Stimulated activated CD4-positive, alpha-beta T cell treated with anti-CD3 and anti-CD28 coated beads, TNF-alpha, amount 100 ng/mL, for 24 hours (primary cell): ENCODE results near the gene RXRA.

Experiments used
- DNase-seq, 3 experiments: peaks; one replicate each; pipeline ENCODE4 v3.0.0-alpha.2; 2020; ENCODE audit warnings: low read depth in 3 of 3

Gene RXRA

DNA sequence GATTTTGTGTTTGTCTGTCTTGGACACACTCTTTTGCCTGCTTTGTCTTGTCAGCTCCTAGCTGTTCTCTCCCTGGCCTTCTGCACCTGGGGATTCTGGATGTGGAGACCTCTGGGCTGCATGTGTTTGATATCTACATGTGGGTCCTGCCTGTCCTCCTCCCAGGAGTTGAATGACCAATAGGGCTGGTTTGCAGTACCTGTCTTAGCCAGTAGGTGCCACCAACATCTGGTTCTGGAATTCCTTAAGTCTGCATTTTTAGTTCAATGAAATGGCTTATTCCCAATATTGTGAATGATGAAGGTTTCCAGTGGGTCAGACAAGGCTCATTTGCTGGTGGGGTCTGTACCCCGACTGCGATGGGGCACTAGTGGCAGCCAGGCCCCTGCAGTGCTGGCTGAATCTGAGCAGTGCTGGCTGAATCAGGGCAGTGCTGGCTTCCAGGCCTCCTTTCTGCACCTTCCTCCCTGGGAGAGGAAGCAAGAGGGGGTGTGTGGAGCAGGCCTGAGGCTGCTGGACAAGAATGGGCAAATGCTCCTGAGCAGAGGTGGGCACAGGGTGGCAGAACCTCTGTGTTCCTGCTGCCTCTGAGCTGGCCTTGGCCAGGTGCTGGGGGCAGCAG, 73.3 kb downstream of the RXRA start:
- DNase-seq: no peak

DNA sequence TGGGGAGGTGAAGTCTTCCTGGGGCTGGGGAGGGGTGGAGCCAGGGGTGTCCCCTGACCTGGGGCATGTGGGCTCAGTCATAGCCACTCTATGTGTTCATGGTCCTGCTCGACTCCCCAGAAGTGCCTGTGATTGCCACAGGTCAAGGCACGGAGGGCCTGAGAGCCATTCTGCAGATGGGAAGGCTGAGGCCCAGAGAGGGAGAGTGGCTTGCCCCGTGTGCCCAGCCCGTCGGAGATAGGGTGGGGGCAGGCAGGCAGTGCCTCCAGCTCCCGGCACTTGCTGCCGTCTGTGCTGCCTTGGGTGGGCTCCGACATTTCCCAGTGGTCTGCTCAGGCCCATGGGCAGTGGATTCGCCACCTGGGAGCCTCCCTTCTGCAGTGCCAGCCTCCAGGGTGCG, 74.0 kb downstream of the RXRA start:
- DNase-seq: no peak

DNA sequence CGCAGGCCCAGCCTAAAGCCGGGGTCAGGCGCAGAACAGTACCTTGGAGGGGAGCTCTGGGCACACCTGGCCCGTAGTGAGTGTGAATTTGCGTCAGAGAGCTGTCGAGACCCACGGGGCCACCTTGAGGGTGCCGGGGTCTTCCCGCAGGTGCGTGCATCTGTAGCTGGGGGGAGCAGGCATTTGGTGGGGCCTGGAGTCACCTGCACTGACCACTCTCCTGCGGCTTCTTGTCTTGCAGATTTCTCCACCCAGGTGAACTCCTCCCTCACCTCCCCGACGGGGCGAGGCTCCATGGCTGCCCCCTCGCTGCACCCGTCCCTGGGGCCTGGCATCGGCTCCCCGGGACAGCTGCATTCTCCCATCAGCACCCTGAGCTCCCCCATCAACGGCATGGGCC, 75.1 kb downstream of the RXRA start:
- no peak for DNase-seq

DNA sequence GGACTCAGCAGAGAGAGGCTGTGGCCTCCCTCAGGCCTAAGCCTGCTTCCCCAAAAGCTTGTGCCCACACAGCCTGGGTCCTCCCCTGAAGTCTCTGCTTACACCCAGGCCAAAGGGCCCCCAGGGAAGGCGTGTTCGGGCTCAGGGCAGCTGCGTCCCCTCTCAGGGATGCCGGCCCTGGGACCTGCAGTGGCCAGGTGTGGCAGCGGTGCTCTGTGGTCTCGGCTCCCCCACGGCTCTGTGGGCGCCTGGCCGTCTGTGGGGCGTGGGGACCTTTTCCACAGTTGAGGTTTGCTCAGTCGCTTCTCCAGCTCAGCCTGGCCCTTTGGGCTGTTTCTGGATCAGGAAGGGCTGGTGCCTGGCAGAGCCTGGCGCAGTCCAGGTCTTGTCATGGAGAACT, 75.9 kb downstream of the RXRA start:
- DNase-seq: no peak

DNA sequence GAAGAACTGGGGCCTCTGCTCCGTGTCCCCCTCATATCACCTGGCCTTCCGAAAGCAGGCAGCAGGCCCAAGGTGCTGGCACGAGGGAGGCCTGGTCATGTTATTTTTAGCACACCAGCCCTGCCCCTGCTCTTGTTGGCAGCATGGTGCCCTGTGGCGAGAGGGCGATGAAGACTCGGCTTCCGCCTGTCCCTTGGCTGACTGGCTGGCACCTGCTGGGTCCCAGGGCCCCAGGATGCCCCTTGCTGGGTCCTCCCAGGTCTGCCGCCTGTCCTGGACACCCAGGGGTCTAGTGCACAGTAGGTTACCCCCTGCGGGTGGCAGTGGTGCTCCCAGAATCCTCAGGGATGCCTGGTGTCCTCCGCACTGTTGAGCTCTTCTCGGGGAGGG, 77.0 kb downstream of the RXRA start:
- no peak for DNase-seq

DNA sequence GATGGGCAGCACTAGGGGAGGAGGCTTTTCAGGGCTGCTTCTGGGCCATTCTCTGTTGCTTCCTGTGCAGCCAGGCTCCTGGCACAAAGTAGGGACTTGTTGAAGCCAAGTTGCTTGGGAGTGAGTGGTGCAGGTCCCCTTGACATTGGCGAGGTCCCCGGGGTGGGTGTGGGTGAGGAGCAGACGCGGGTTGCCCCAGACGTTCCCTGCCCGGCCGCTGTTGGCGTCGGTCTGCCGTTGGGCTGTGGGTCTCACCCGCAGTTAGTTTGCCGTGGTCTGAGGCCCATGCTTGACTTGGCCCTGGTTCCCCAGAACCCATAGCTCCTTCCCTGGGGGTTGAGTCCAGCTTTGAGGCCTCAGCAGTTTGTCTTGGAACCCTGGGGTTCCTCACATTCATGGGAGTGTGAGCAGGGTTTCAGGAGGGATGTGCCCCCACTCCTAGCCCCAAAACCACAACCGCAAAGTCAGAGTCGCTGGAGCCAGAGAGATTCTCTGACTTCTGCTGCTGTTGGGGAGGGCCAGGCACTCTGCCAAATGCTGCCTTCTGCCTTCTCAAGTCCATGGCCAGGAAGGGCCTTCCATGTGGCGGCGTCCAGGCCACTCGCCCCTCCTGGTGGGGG, 77.5 kb downstream of the RXRA start:
- peak in 1 of 3 experiments; percentile 33 for DNase-seq

DNA sequence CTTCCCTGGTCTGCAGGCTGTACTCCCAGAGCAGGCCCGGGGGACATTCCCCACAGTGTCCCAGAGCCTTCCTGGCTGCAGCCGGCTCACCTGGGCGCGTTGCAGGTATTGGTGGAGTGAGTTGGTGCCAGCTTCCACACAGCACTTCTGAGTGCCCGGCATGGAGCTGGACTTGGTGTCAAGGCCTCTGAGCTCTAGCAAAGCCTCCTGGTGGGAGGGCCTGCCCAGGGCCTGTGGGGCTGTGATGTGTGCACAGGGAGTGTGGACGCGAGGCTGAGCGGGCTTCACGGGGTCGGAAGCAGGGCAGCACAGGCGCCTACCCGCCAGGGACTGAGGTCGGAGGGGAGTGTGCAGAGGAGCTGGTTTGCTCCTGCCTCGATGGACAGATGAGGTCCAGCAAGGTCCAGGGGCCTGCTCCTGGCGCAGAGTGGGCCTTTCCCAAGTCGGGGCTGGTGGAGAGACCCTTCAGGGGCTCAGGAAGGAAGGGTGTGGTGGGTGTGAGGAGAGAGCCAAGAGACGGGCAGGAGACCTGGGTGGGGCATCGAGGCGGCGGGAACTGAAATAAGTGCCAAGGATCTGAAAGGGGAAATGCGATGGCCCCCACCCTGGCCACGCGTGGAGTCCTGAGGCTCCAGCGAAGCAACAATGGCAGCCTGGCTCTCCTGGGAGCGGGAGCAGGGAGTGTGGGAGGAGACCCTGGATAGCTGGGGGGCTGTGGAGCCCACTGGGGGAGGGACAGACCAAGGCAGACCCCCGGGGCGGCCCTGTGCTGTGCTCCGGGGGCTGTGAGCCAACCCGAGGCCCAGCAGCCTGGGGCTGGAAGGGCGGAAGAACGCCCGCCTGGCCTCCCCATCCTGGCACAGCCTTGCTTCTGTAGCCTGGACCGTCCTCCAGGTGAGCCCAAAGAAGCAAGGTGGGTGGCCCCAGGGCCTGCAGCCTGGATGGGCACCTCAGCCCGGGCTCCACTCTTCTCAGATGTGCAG, 78.4 kb downstream of the RXRA start:
- DNase-seq: no peak

DNA sequence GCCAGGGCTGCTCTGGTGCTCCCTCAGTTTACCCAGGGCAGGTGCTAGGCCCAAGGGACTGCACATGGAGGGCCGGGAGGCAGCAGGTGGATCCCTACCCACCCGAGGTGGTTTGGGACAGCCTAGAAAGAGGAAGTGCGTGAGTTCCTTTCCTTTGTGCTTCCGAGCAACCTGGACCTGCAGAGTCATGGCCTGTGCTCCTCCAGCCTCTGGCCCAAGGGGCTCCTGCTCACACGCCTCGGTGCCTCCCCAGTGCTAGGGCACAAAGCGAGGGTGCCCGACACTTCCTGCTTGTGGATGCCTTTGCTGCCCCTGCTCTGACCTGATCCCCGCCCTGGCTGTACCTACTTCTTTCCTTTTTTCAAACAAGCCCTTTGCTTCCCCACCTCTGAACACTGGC, 79.3 kb downstream of the RXRA start:
- no peak for DNase-seq

DNA sequence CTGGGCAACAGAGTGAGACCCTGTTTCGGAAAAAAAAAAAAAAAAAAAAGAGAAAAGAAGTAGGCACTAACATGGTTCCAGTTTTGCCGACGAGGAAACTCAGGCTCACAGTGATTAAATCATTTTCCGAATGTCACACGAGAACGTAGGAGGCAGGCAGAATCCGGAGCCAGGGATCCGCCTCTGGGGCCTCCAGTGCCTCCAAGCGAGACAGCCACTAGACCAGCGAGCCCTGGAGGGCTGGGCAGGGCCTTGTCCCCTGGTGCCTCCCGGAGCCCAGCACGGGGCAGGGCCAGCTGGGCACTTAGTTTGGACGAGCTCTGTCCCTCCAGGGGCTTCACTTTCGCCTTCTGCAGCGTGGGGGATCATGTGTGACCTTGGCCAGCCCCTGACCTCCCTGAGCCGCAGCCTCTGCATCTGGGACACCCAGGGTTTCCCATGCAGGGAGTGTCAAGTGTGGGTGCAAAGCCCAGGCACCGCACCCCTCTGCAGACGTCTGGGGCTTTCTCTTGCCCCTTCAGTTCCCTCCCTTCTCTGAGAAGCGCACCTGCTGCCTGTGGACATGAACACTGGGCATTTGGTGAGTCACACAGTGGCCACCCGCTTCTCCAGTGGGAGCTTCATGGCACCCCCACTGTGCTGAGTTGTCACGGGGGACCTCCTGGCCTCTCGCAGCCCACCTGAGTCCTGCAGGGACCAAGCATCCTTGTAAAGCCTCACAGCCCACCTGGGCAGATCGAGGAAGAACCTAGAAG, 80.3 kb downstream of the RXRA start:
- DNase-seq: no peak

DNA sequence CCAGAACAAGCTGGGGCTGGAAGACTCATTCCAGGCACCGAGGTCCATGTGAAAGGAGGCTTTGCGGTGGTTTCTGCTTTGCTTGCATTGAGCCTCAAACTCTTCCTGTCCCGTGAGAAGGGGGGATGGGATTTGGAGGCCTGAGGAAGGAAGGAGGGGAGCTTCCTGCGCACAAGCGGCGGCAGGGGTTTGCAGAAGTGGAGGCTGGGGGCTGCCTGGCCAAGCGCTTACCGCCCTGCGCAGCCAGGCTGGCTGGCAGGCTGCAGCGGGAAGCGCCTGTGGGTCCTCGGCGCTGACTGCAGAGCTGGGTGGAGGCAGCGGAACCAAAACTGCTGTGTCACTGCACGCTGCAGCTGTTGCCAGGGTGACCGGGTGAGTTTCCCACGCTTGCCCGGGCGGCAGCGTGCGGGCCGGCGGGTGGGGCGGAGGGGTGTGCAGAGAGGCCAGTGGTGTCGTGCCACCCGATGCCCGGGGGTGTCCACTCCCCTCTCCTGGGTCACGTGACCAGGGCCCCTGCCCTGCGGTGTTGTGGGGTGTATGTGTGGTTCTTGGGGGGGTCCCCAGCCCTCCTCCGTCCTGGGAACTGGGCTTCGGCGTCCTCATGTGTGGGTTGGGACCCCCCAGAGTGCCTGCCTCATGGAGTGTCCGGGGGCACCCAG, 81.0 kb downstream of the RXRA start:
- peak; percentile 54 to 80 (median 61) for DNase-seq

DNA sequence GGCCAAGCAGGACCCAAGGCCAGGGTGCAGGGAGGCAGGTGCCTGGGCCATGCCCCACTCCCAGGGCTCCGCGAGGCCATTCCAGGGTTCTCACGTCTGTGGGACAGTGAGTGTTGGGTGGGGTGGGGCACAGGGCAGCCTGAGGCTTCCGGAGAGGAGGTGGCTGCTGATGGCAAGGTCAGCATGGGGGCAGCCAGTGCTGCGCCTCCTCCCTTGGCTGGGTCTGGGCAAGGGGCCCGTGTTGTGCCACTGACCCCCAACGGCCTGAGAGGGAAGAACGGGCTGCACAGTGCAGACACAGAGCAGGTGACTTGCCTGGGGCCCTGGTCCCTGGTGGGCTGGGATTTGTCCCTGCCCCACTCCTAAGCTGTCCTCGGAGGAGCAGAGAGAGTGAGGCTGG, 82.1 kb downstream of the RXRA start:
- DNase-seq: no peak

DNA sequence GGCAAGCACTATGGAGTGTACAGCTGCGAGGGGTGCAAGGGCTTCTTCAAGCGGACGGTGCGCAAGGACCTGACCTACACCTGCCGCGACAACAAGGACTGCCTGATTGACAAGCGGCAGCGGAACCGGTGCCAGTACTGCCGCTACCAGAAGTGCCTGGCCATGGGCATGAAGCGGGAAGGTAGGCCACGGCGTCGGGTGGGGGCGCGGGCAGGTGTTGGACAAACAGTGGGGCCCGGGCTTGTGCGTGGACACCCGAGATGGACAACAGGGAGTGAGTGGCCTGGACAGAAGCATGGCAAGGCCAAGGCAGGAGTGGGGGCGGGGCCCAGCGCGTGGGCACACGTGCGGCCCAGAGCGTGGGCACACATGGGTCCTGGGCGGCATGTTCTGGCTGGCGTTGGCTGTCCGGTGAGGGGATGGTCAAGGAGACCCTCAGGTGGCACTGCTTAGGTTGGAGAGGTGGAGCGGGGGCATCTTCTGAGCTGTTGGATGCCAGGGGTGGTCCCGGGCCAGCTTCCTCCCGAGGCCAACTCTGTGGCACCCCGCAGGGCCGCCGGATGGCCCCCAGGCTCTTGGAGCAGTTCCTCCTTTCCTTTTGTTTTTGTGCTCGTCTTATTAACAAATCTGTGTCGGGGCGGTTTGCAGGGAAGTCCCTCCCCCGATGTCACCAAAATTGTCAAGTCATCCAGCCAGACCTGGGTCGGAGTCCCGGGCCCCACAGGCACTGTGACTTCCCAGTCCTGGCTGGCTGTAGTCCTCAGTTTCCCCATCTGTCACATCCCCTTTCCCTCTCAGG, 82.9 kb downstream of the RXRA start:
- no peak for DNase-seq

DNA sequence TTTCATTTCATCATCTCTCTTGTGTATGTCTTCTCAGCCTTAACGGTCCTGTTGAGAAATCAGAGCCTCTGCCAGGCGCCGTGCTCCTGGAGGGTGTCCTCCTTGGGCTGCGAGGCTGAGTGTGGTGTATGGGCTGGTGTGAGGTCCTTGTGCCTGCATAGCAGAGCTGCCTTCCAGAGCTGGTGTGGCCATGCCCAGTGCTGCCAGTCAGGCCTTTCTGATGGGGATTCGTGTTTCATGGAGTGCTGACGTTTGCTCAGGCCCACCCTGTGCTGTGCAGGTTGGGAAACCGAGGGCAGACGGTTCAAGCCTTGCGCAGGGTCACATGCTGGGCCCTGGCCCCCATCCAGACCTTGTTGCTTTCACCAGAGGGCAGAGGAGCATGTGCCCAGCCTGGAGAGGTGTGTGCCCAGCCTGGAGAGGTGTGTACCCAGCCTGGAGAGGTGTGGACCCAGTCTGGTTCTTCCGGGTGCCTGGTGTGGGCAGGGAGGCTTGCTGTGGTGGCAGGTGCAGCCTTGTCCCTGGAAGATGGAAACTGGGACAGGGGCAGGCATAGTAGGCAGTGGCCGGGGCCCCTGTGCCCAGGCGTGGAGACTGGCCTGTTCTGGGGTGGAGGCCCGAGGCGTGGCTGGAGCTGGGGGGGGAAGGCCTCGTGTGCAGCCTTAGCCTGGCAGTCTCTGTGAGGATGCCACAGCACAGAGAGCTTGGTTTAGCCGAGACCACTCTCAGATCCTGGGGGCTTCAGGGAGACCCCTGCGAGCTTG, 84.0 kb downstream of the RXRA start:
- no peak for DNase-seq

DNA sequence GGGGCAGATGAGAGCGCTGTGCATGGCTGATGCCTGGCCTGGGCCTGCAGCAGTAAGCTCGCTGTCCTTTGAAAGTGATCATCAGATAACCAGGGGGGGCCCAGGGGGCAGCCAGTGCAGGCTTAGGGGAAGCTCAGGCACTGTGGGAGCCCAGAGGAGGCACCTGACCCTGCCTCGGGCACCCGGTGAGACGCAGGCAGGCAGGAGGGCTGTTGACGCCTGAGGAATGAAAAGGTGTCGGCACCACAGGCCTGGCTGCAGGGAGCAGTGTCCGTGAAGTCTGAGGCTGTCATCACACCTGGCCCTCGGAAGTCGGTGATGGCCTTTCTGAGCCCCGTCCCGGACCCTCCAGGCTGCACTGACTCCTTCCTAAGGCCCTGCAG, 84.6 kb downstream of the RXRA start:
- DNase-seq: no peak

DNA sequence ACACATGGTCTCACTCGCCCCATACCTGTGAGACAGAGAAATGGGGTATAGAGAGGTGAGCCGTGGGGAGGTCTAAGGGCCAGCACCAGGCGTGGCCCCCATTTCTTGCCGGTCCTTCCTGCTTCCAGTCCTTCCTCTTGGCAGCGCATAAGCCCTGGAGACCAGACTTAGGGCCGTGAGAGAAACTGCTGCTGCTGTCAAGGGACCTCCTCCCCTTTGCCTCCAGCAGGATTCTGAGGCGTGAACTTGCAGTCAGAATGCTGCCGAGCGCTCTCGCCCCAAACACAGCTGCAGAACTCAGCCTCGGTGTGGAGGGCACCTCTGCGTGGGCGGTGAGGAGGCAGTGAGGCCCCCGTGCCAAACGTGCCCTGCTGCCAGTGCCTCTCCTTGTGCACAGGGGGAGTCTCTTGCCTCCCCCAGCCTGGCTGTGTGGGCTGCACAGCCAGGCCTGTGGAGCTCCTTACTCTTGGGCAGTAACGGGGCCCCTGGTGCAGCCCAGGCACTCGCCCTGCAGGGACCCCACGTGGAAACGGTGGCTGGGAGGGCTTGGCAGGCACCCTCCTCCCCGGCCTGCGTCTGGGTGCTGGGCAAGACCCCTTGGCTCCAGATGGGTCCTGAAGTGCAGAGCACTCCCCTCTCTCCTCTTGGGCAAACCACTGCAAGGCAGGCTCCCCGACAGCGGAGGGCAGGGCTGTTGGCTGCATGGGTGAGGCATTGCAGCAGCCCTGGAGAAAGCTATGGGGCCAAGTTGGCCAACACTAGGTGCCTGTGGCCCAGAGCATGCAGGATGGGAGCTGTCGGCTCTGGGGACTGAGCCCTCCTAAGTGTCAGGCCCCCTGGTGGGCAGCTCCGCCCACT, 85.4 kb downstream of the RXRA start:
- DNase-seq: no peak

DNA sequence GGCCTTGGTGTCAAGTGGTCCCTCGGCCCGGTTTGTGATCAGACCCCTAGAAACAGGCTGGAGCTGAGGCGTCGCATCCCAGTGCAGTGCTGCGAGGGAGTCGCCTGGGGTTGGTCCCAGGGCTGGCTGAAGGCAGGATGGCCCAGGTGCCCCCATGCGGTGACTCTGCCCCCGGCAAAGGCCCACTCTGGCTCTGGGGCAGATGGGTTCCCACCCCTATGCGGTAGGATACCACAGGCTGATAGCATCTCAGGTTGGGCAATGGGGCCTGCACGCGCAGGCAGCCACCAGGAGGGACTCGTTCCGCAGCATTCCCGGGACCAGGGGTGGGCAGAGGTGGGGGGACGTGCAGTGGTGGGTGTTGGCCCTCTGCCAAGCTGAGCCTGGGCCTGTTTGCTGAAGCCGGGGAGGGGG, 86.0 kb downstream of the RXRA start:
- no peak for DNase-seq

DNA sequence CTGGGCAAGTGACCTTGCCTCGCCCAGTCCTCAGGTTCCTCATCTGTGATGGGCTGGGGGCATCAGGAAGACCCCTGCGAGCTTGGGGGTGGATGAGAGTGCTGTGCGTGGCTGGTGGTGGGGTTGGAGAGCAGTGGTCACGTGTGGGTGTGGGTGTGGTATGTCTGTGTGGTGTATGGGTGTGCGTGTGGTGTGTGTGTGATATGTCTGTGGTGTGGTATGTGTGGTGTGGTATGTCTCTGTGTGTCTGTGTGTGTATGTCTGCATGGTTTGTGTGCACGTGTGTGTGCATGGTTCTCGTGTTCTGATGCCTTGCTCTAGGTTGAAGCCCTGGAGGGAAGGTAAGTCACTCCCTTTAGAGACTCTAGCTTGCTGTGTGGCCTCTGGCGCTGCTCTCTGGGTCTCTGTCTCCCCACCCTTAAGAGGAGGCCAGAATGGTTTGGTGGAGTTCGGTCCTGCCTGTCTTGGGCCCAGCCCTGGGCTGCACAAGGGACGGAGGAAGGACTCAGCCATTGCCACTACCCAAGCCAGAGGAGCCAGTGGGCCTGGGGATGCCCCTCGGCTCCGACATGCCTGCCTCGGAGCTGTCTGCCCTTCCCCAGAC, 87.0 kb downstream of the RXRA start:
- no peak for DNase-seq

DNA sequence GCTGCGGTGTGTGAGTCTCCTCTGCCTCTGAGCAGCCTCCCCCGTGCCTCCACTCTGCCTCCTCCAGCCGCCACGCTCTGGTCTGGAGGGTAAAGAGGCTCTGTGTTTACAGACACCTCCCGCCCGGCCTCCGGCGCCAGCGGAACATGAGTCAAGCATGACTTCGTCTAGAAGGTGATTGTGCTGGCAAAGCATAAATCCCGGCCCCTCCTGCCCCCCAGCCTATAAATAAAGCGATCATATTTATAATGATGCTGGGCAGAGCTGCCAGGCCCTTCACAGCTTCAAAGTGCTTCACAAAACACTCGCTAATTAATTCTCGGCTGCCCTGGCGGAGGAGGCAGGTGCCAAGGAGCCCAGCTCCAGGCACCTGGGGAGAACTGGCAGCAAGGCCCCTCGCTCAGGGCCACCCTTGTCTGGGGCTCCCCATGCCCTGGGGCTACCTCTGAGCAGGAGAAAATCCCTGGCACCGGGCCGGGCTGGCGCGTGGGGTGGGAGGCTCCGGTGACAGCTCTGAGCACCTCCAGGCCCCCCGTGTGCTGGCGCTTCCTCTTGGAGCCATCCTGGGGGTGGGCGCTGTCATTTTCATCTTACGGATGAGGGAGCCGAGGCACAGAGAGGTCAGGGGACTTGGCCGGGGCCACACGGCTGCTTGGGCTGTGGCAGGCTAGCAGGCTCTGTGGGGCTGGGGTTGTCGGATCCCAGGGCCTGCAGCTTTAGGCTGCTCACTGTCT, 87.8 kb downstream of the RXRA start:
- DNase-seq: no peak
